ENCODE measurements around the gene FARS2.
A peak's percentile ranks its signal among the peaks of the same experiment; 100 is the strongest.

Gene FARS2

GRCh38 chr6:5260661-5261544 lies at the start of gene FARS2, which contains the start of gene LYRM4:
TSS of gene FARS2 (plus strand) at chr6:5261513.
TSS of gene LYRM4 (minus strand) at chr6:5260950. CDS start at chr6:5260733, 217 bp downstream.
- peak within 1 kb of the TSS; percentile 95 for H3K27ac ChIP-seq
- CTCF ChIA-PET, result interaction anchor here (0.6 to 0.7 kb wide), 3 partner anchors 67 to 733 kb away, joined by 3 read pairs; no protein-coding TSS in a partner anchor
- DNase-seq (ENCODE audit: low spot score), result peak; percentile 93
- POLR2A ChIA-PET (ENCODE audit: low non-redundant PET), result no interaction called here
- TF ChIP-seq, protein P1, sequence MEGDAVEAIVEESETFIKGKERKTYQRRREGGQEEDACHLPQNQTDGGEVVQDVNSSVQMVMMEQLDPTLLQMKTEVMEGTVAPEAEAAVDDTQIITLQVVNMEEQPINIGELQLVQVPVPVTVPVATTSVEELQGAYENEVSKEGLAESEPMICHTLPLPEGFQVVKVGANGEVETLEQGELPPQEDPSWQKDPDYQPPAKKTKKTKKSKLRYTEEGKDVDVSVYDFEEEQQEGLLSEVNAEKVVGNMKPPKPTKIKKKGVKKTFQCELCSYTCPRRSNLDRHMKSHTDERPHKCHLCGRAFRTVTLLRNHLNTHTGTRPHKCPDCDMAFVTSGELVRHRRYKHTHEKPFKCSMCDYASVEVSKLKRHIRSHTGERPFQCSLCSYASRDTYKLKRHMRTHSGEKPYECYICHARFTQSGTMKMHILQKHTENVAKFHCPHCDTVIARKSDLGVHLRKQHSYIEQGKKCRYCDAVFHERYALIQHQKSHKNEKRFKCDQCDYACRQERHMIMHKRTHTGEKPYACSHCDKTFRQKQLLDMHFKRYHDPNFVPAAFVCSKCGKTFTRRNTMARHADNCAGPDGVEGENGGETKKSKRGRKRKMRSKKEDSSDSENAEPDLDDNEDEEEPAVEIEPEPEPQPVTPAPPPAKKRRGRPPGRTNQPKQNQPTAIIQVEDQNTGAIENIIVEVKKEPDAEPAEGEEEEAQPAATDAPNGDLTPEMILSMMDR (conservative IDR thresholded peaks at IDR 0.05; ENCODE audit: low read depth), result no peak

GRCh38 chr6:5213836-5214235 lies 47.5 kb upstream of the FARS2 start:
- POLR2A ChIA-PET (ENCODE audit: low non-redundant PET), result no interaction called here
- TF ChIP-seq, protein P1 (conservative IDR thresholded peaks at IDR 0.05; ENCODE audit: low read depth), result no peak
- H3K27ac ChIP-seq, result no peak overlapping the region
- no peak for DNase-seq (ENCODE audit: low spot score)
- CTCF ChIA-PET, result no interaction called here

GRCh38 chr6:5214570-5215052 lies 46.7 kb upstream of the FARS2 start:
- TF ChIP-seq, protein P1 (conservative IDR thresholded peaks at IDR 0.05; ENCODE audit: low read depth), result peak; percentile 37
- DNase-seq (ENCODE audit: low spot score), result no peak
- H3K27ac ChIP-seq, result no peak overlapping the region
- CTCF ChIA-PET, result no interaction called here
- POLR2A ChIA-PET (ENCODE audit: low non-redundant PET), result no interaction called here

- ChIA-PET POLR2A (ENCODE audit: low non-redundant PET) (no interaction called here), CTCF (no interaction called here)
- no peak overlapping the region for H3K27ac ChIP-seq
- DNase-seq (ENCODE audit: low spot score), result no peak
- TF ChIP-seq, protein P1 (conservative IDR thresholded peaks at IDR 0.05; ENCODE audit: low read depth), result no peak
Observed at GRCh38 chr6:5215159-5215558, 46.2 kb upstream of the FARS2 start.

DNA sequence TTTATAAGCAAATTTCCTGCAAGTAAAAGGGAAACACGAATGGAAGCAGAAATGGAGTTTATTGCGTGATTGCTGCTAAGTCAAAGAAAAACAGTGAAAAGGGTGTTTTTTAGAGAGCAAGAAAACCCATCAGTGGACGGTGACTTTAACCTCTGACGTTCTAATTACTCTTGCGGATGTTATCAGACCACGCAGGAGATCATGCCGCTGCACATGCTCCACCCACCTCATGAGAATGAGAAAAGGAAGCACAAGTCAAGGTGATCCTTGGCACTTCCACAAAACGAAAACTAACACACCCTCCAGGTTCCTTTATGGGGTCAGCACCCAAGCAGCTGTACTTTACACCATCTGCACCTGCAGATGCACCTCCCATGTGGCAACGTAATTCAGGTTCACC lies 45.5 kb upstream of the FARS2 start:
- TF ChIP-seq, protein P1 (conservative IDR thresholded peaks at IDR 0.05; ENCODE audit: low read depth), result no peak
- DNase-seq (ENCODE audit: low spot score), result no peak
- CTCF ChIA-PET, result no interaction called here
- POLR2A ChIA-PET (ENCODE audit: low non-redundant PET), result no interaction called here
- no peak overlapping the region for H3K27ac ChIP-seq

- ChIA-PET CTCF (no interaction called here), POLR2A (ENCODE audit: low non-redundant PET) (no interaction called here)
- TF ChIP-seq, protein P1 (conservative IDR thresholded peaks at IDR 0.05; ENCODE audit: low read depth), result no peak
- no peak for DNase-seq (ENCODE audit: low spot score)
- H3K27ac ChIP-seq, result no peak overlapping the region
Observed at GRCh38 chr6:5217356-5217755, 44.0 kb upstream of the FARS2 start.
